ENCODE results near the gene SNX27.

- TF ChIP-seq CTCF (IDR thresholded peaks at IDR 0.05), result no peak
- TF ChIP-seq POLR2A (IDR thresholded peaks at IDR 0.05), result no peak
Observed at GRCh38 chr1:151618470-151618869, 6.6 kb downstream of the SNX27 start.

Data from testis (tissue), 2 donors.